IMR-90 (cell line): ENCODE data around the gene SEC14L1. TPM values are rescaled to one million over a fixed set of nuclear protein-coding genes. Genes with fewer than 3 reads are reported as not detected.

Experiments used
- ATAC-seq: fragments of 200-7000 bp; cut with Tn5 transposase; 2 replicates; pipeline ENCODE4 v1.9.1; 2020; ENCODE audit warnings: low read depth, mild to moderate bottlenecking, moderate library complexity
- BruUV-seq: library from RNA; stranded (reverse); fragments of 400-500 nt; replicated peaks from 2 replicates; lab custom pipeline; 2021; lab: Mats Ljungman, UMichigan
- CTCF ChIA-PET: fragments of 300-600 bp; formaldehyde crosslinking; extraction: SDS; loops from one replicate; lab custom pipeline; 2021; ENCODE audit warnings: antibody characterized with exemption; lab: Yijun Ruan, JAX
- POLR2A ChIA-PET: fragments of 300-600 bp; sonication (Branson Sonifier 250); formaldehyde crosslinking; loops from one replicate; lab custom pipeline; 2022; ENCODE audit warnings: antibody characterized with exemption; ENCODE audit not compliant: unreplicated experiment; lab: Charles Lee
- DNase-seq: peaks from one replicate; pipeline ENCODE4 v3.0.0; 2013
- H2AFZ ChIP-seq: replicated peaks from 2 replicates; pipeline ENCODE3; 2013; ENCODE audit warnings: low read length, mild to moderate bottlenecking; ENCODE audit not compliant: poor library complexity
- H2AK5ac ChIP-seq: 2 replicates; pipeline ENCODE4 v1.6.1; 2013; ENCODE audit warnings: low read depth, low read length, inconsistent platforms
- H2AK9ac ChIP-seq: replicated peaks from 2 replicates; pipeline ENCODE3; 2013; ENCODE audit warnings: mild to moderate bottlenecking, low read depth, low read length, moderate library complexity; ENCODE audit not compliant: poor library complexity
- H2BK120ac ChIP-seq: 2 replicates; pipeline ENCODE4 v1.6.1; 2013; ENCODE audit warnings: low read depth, low read length, inconsistent platforms
- H2BK15ac ChIP-seq: 3 replicates; pipeline ENCODE4 v1.6.1; 2013; ENCODE audit warnings: low read depth, low read length, inconsistent platforms
- H2BK20ac ChIP-seq: 2 replicates; pipeline ENCODE4 v1.6.1; 2013; ENCODE audit warnings: low read depth, mild to moderate bottlenecking, inconsistent platforms, low read length, moderate library complexity
- H2BK5ac ChIP-seq: 2 replicates; pipeline ENCODE4 v1.6.1; 2013; ENCODE audit warnings: mild to moderate bottlenecking, low read depth, low read length, inconsistent platforms; ENCODE audit not compliant: poor library complexity, severe bottlenecking
- H3K14ac ChIP-seq: replicated peaks from 2 replicates; pipeline ENCODE4 v1.6.1; 2013; ENCODE audit warnings: low read depth, low read length, inconsistent platforms
- H3K18ac ChIP-seq: 2 replicates; pipeline ENCODE4 v1.6.1; 2013; ENCODE audit warnings: low read depth, low read length, control low read depth
- H3K23ac ChIP-seq: 2 replicates; pipeline ENCODE4 v1.6.1; 2013; ENCODE audit warnings: low read depth, low read length, inconsistent platforms
- H3K27ac ChIP-seq: 2 replicates; pipeline ENCODE4 v1.5.1; 2013; ENCODE audit warnings: mild to moderate bottlenecking, control low read depth, low read length; ENCODE audit not compliant: insufficient read depth
- H3K27me3 ChIP-seq: 2 replicates; pipeline ENCODE4 v1.6.1; 2013; ENCODE audit warnings: low read length; ENCODE audit not compliant: control insufficient read depth, insufficient read depth
- H3K36me3 ChIP-seq: 2 replicates; pipeline ENCODE4 v1.6.1; 2013; ENCODE audit warnings: low read length, mixed read lengths; ENCODE audit not compliant: control insufficient read depth, insufficient read depth
- H3K4ac ChIP-seq: 2 replicates; pipeline ENCODE4 v1.6.1; 2013; ENCODE audit warnings: low read depth, low read length, inconsistent platforms
- H3K4me1 ChIP-seq: 2 replicates; pipeline ENCODE4 v1.6.1; 2013; ENCODE audit warnings: low read length, mixed read lengths; ENCODE audit not compliant: control insufficient read depth, insufficient read depth
- H3K4me2 ChIP-seq: 2 replicates; pipeline ENCODE4 v1.6.1; 2013; ENCODE audit warnings: low read depth, mild to moderate bottlenecking, control low read depth, low read length, moderate library complexity
- H3K4me3 ChIP-seq: 2 replicates; pipeline ENCODE4 v1.5.1; 2013; ENCODE audit warnings: low read depth, mild to moderate bottlenecking, control low read depth, low read length, moderate library complexity; ENCODE audit not compliant: insufficient read depth
- H3K56ac ChIP-seq: 2 replicates; pipeline ENCODE4 v1.6.1; 2013; ENCODE audit warnings: low read length, inconsistent platforms; ENCODE audit not compliant: insufficient read depth; ENCODE audit errors: extremely low read depth
- H3K79me1 ChIP-seq, 2 experiments: 2 replicates each; pipeline ENCODE4 v1.6.1; 2013; ENCODE audit warnings: low read length in 2 of 2, inconsistent platforms in 1 of 2, low read depth in 1 of 2
- H3K9ac ChIP-seq: 2 replicates; pipeline ENCODE4 v1.6.1; 2013; ENCODE audit warnings: low read depth, low read length, control low read depth
- H3K9me1 ChIP-seq: 2 replicates; pipeline ENCODE4 v1.6.1; 2013; ENCODE audit warnings: low read length, inconsistent platforms; ENCODE audit not compliant: insufficient read depth
- H3K9me3 ChIP-seq: 2 replicates; pipeline ENCODE4 v1.6.1; 2013; ENCODE audit warnings: low read length; ENCODE audit not compliant: control insufficient read depth, insufficient read depth
- H4K20me1 ChIP-seq: 2 replicates; pipeline ENCODE4 v1.6.1; 2013; ENCODE audit warnings: low read length, inconsistent platforms; ENCODE audit not compliant: insufficient read depth
- H4K5ac ChIP-seq: 2 replicates; pipeline ENCODE4 v1.6.1; 2013; ENCODE audit warnings: mild to moderate bottlenecking, low read depth, low read length, control low read depth
- H4K8ac ChIP-seq, 2 experiments: 2 replicates each; pipeline ENCODE4 v1.6.1; 2013; ENCODE audit warnings: low read depth in 2 of 2, low read length in 2 of 2, control low read depth in 1 of 2, inconsistent platforms in 1 of 2
- H4K91ac ChIP-seq: 2 replicates; pipeline ENCODE4 v1.6.1; 2013; ENCODE audit warnings: low read depth, low read length, inconsistent platforms; ENCODE audit not compliant: insufficient read depth
- ELK1 ChIP-seq: fragments of 150-350 bp; IDR thresholded peaks from 2 replicates; pipeline ENCODE4 v1.6.1; 2016; ENCODE audit warnings: low read depth, mild to moderate bottlenecking, low read length, moderate library complexity, borderline replicate concordance
- SMC3 ChIP-seq: fragments of 150-350 bp; IDR thresholded peaks from 2 replicates; pipeline ENCODE4 v1.6.1; 2016; ENCODE audit warnings: low read depth, mild to moderate bottlenecking, antibody characterized with exemption, low read length, moderate library complexity
- WGBS, 2 experiments: methylation state at CpG; one replicate each; pipeline versions ENCODE4 v1.1.5 to v1.1.7; 2013; ENCODE audit warnings: missing lambda C conversion rate in 2 of 2; ENCODE audit not compliant: insufficient read length in 1 of 2; ENCODE audit errors: extremely low coverage in 2 of 2; 5-methylcytosine and 5-hydroxymethylcytosine counted together
- dilution Hi-C: fragments of 300-500 bp; cut with HindIII; formaldehyde crosslinking; loops from one replicate; pipeline ENCODE4 v1.14.3; 2018; ENCODE audit warnings: low sequenced_read_pairs; ENCODE audit not compliant: unreplicated experiment
- in situ Hi-C: fragments of 300-500 bp; cut with MboI; formaldehyde crosslinking; loops from 3 replicates; pipeline ENCODE4 v1.14.3; 2019; ENCODE audit warnings: low sequenced_read_pairs, inconsistent platforms, mixed read lengths
- intact Hi-C: fragments of 100-400 bp; cut with micrococcal nuclease; formaldehyde crosslinking; loops from 2 replicates; pipeline ENCODE4 v1.10.0; 2022
- polyA plus RNA-seq, 3 experiments: library from polyadenylated mRNA; depleted of rRNA; stranded (reverse); fragments of >200 nt; gene quantifications; 2 replicates each; pipeline ENCODE4 v1.2.3, GENCODE V29; 2012; ENCODE audit warnings: low replicate concordance in 1 of 3
- total RNA-seq: library from RNA; depleted of rRNA; stranded (reverse); fragments of >200 nt; gene quantifications from 2 replicates; pipeline ENCODE4 v1.2.3, GENCODE V29; 2012

Gene SEC14L1
- total and polyA plus RNA-seq, 2 of the 4 experiments (the other 2 are of a cell fraction) = 24.9 to 35.8 TPM

DNA sequence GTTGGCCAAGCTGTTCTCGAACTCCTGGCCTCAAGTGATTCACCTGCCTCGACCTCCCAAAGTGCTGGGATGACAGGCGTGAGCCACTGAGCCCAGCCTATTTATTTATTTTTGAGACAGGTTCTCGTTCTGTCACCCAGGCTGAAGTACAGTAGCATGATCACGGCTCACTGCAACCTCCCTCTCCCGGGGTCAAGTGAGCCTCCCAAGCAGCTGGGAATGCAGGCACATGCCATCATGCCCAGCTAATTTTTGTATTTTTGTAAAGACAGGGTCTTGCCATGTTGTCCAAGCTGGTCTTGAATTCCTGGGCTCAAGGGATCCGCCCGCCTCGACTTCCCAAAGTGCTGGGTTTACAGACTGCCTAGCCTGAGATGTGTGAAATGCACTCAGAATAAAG lies 10.2 kb upstream of the SEC14L1 start:
- H3K9me1 ChIP-seq = peaks cover 21% of the 10 kb centered on the region
- no peaks in the 10 kb centered on the region for H3K27me3 ChIP-seq
- H3K9me3 ChIP-seq = no peaks in the 10 kb centered on the region
- H3K36me3 ChIP-seq = no peaks in the 10 kb centered on the region
- no peak for DNase-seq
- 89% methylated on average over 5 of the region's 9 CpGs; no CpG with 5 or more reads in 1 of the 2 experiments for WGBS, 2 experiments
- no peaks in the 10 kb centered on the region for H4K20me1 ChIP-seq
- H4K8ac ChIP-seq = no peak overlapping the region; a peak in 1 of 4 replicates
- no peak overlapping the region for H3K4me3 ChIP-seq
- H2AK5ac ChIP-seq = peak overlapping the region; percentile 28; the same call in 1 of the 2 replicates
- ATAC-seq = no peak
- in situ Hi-C loops = no loop called here
- H3K4me1 ChIP-seq = peaks cover 18% of the 10 kb centered on the region
- no peak overlapping the region for H4K5ac ChIP-seq
- CTCF ChIA-PET = interaction anchor here (0.6 kb wide), 1 partner anchor 149 kb away, joined by 7 read pairs; no protein-coding TSS in a partner anchor
- POLR2A ChIA-PET = no interaction called here
- H3K23ac ChIP-seq = no peak overlapping the region
- BruUV-seq = no TSS peak
- H2BK15ac ChIP-seq = no peak overlapping the region
- no peak overlapping the region for H3K18ac ChIP-seq
- H3K4me2 ChIP-seq = no peak overlapping the region
- H2BK120ac ChIP-seq = 0 out of 2 replicates have a peak overlapping the region, but pooled peaks have one; percentile 7
- no peak overlapping the region for H3K4ac ChIP-seq
- intact Hi-C loops = no loop called here
- H3K9ac ChIP-seq = no peak overlapping the region
- no peak overlapping the region for H2AFZ ChIP-seq
- no peak overlapping the region for H2BK20ac ChIP-seq
- no peak overlapping the region for H3K27ac ChIP-seq
- no peak overlapping the region for H2AK9ac ChIP-seq
- H3K56ac ChIP-seq = no peak overlapping the region
- dilution Hi-C loops = no loop called here
- H3K14ac ChIP-seq = no peak overlapping the region
- no peak for TF ChIP-seq SMC3
- TF ChIP-seq ELK1 = no peak
- no peak overlapping the region for H2BK5ac ChIP-seq
- peaks cover 0 to 16% of the 10 kb centered on the region in 2 experiments; a peak in 3 of 4 replicates for H3K79me1 ChIP-seq
- no peak overlapping the region for H4K91ac ChIP-seq
